Neural cell (in vitro differentiated cells): ENCODE results near the gene CPSF7. TPM values are rescaled to one million over a fixed set of nuclear protein-coding genes. Genes with fewer than 3 reads are reported as not detected.

Experiments used
- H2AFZ ChIP-seq: fragments of 200-600, 300-800 bp; sonication (generic), shearing (Covaris generic); 2 replicates; pipeline ENCODE4 v1.6.0; 2014; ENCODE audit warnings: low read depth, mild to moderate bottlenecking, antibody characterized with exemption, low read length, moderate library complexity
- H3F3A ChIP-seq: fragments of 200-600 bp; shearing (Covaris generic); 2 replicates; pipeline ENCODE4 v1.6.1; 2016; ENCODE audit warnings: mild to moderate bottlenecking, moderate library complexity, mixed read lengths, antibody characterized with exemption, low read length; ENCODE audit not compliant: insufficient read depth, poor library complexity, severe bottlenecking
- H3K27ac ChIP-seq: fragments of 200-600, 300-800 bp; sonication (generic), shearing (Covaris generic); 2 replicates; pipeline ENCODE4 v1.5.1; 2014; ENCODE audit warnings: mild to moderate bottlenecking, low read length, moderate library complexity
- H3K27me3 ChIP-seq: fragments of 300-800, 200-600 bp; sonication (generic), shearing (Covaris generic); 2 replicates; pipeline ENCODE4 v1.6.0; 2014; ENCODE audit warnings: mild to moderate bottlenecking, low read depth, low read length, moderate library complexity; ENCODE audit not compliant: insufficient read depth
- H3K36me3 ChIP-seq: fragments of 300-800, 200-600 bp; sonication (generic), shearing (Covaris generic); 2 replicates; pipeline ENCODE4 v1.5.1; 2014; ENCODE audit warnings: mild to moderate bottlenecking, antibody characterized with exemption, low read length, moderate library complexity; ENCODE audit not compliant: insufficient read depth
- H3K4me2 ChIP-seq: fragments of 300-800, 200-600 bp; sonication (generic), shearing (Covaris generic); 2 replicates; pipeline ENCODE4 v1.6.0; 2014; ENCODE audit warnings: mild to moderate bottlenecking, low read length
- H3K4me3 ChIP-seq: fragments of 300-800, 200-600 bp; sonication (generic), shearing (Covaris generic); 2 replicates; pipeline ENCODE4 v1.5.1; 2014; ENCODE audit warnings: mild to moderate bottlenecking, low read length, moderate library complexity
- H3K79me2 ChIP-seq: fragments of 200-600 bp; shearing (Covaris generic); replicated peaks from 2 replicates; pipeline ENCODE4 v1.6.0; 2014; ENCODE audit warnings: mild to moderate bottlenecking, low read length, moderate library complexity; ENCODE audit not compliant: insufficient read depth
- H3K9ac ChIP-seq: fragments of 300-800, 200-600 bp; sonication (generic), shearing (Covaris generic); 2 replicates; pipeline ENCODE4 v1.6.1; 2016; ENCODE audit warnings: mild to moderate bottlenecking, low read length, mixed read lengths
- H3K9me2 ChIP-seq: fragments of 200-600 bp; shearing (Covaris generic); 2 replicates; pipeline ENCODE4 v1.6.1; 2016; ENCODE audit warnings: mild to moderate bottlenecking, low read length, mixed read lengths; ENCODE audit not compliant: insufficient read depth
- H3K9me3 ChIP-seq: fragments of 200-600, 300-800 bp; sonication (generic), shearing (Covaris generic); 2 replicates; pipeline ENCODE4 v1.6.1; 2016; ENCODE audit warnings: mild to moderate bottlenecking, mixed run types, low read length, moderate library complexity, mixed read lengths
- H4K20me1 ChIP-seq: fragments of 200-600 bp; shearing (Covaris generic); 2 replicates; pipeline ENCODE4 v1.6.1; 2016; ENCODE audit warnings: mild to moderate bottlenecking, mixed run types; ENCODE audit not compliant: insufficient read depth
- CTCF ChIP-seq: fragments of 450-650 bp; IDR thresholded peaks from 2 replicates; pipeline ENCODE4 v1.5.1; 2014; ENCODE audit warnings: antibody characterized with exemption, mild to moderate bottlenecking, moderate library complexity; ENCODE audit not compliant: poor library complexity, severe bottlenecking
- EP300 ChIP-seq: fragments of 450-650 bp; conservative IDR thresholded peaks from 2 replicates; pipeline ENCODE4 v1.6.1; 2014; ENCODE audit warnings: antibody characterized with exemption, mild to moderate bottlenecking, moderate library complexity; ENCODE audit not compliant: poor library complexity, severe bottlenecking
- EZH2 ChIP-seq: fragments of 200-600, 300-800 bp; shearing (Covaris generic), sonication (generic); IDR thresholded peaks from 2 replicates; pipeline ENCODE4 v1.6.1; 2014; ENCODE audit warnings: antibody characterized with exemption, low read length, borderline replicate concordance, mild to moderate bottlenecking; ENCODE audit not compliant: insufficient read depth, poor library complexity, severe bottlenecking
- MXI1 ChIP-seq: fragments of 450-650 bp; conservative IDR thresholded peaks from 2 replicates; pipeline ENCODE4 v1.6.1; 2014; ENCODE audit warnings: antibody characterized with exemption, mild to moderate bottlenecking; ENCODE audit not compliant: poor library complexity, severe bottlenecking
- POLR2AphosphoS5 ChIP-seq: IDR thresholded peaks from 2 replicates; pipeline ENCODE4 v1.6.1; 2012
- RAD21 ChIP-seq: fragments of 450-650 bp; conservative IDR thresholded peaks from 2 replicates; pipeline ENCODE4 v1.6.1; 2014; ENCODE audit warnings: antibody characterized with exemption, mild to moderate bottlenecking, moderate library complexity
- REST ChIP-seq: IDR thresholded peaks from 2 replicates; pipeline ENCODE4 v1.6.1; 2012; ENCODE audit warnings: borderline replicate concordance
- SMC3 ChIP-seq: fragments of 450-650 bp; conservative IDR thresholded peaks from 2 replicates; pipeline ENCODE4 v1.6.1; 2014; ENCODE audit warnings: antibody characterized with exemption, mild to moderate bottlenecking, moderate library complexity; ENCODE audit not compliant: poor library complexity
- TAF1 ChIP-seq: IDR thresholded peaks from 2 replicates; pipeline ENCODE4 v1.6.1; 2012; ENCODE audit warnings: low read depth
- polyA plus RNA-seq: library from polyadenylated mRNA; depleted of rRNA; stranded (reverse); fragments of >200 nt; gene quantifications from 2 replicates; pipeline ENCODE4 v1.2.3, GENCODE V29; 2014

Gene CPSF7
- polyA plus RNA-seq, 1 donor from 2014 or later: 80.2 TPM

- no peak overlapping the region for H3K27ac ChIP-seq
- H3K9me2 ChIP-seq: no peaks in the 10 kb centered on the region
- TF ChIP-seq MXI1 (no peak), SMC3 (no peak), REST (no peak), EP300 (no peak), POLR2AphosphoS5 (no peak), RAD21 (no peak)
Observed at GRCh38 chr11:61460474-61460881, 30.7 kb upstream of the CPSF7 start.

GRCh38 chr11:61454520-61454919 is 24.7 kb upstream of the CPSF7 start:
- no peaks in the 10 kb centered on the region for H4K20me1 ChIP-seq
- no peaks in the 10 kb centered on the region for H3K27me3 ChIP-seq
- H3K4me3 ChIP-seq: no peak overlapping the region
- H3K9me2 ChIP-seq: no peaks in the 10 kb centered on the region
- no peaks in the 10 kb centered on the region for H3K79me2 ChIP-seq
- no peak overlapping the region for H2AFZ ChIP-seq
- H3F3A ChIP-seq: no peaks in the 10 kb centered on the region
- H3K9ac ChIP-seq: no peak overlapping the region
- no peak overlapping the region for H3K27ac ChIP-seq
- TF ChIP-seq REST (no peak), CTCF (no peak), RAD21 (no peak), SMC3 (no peak), EZH2 (no peak), POLR2AphosphoS5 (no peak), MXI1 (no peak), EP300 (no peak), TAF1 (no peak)
- no peaks in the 10 kb centered on the region for H3K36me3 ChIP-seq
- H3K4me2 ChIP-seq: no peak overlapping the region
- H3K9me3 ChIP-seq: no peaks in the 10 kb centered on the region

More at GRCh38 chr11:61460474-61460881, 30.7 kb upstream of the CPSF7 start:
- no peaks in the 10 kb centered on the region for H4K20me1 ChIP-seq
- H3K27me3 ChIP-seq: no peaks in the 10 kb centered on the region
- H2AFZ ChIP-seq: no peak overlapping the region
- no peak overlapping the region for H3K4me3 ChIP-seq
- H3K36me3 ChIP-seq: no peaks in the 10 kb centered on the region
- no peaks in the 10 kb centered on the region for H3K79me2 ChIP-seq
- no peaks in the 10 kb centered on the region for H3K9me3 ChIP-seq
- no peaks in the 10 kb centered on the region for H3F3A ChIP-seq
- H3K9ac ChIP-seq: no peak overlapping the region
- no peak overlapping the region for H3K4me2 ChIP-seq
